Hepatocyte (in vitro differentiated cells): ENCODE results near the gene SDC3.

Source experiments
- EZH2 ChIP-seq: fragments of 200-600 bp; sonication (generic); IDR thresholded peaks from 2 replicates; pipeline ENCODE4 v1.6.1; 2016; ENCODE audit warnings: antibody characterized with exemption, mild to moderate bottlenecking, borderline replicate concordance
- EZH2phosphoT487 ChIP-seq: fragments of 200-600 bp; sonication (generic); IDR thresholded peaks from one replicate; pipeline ENCODE4 v1.6.1; 2018; ENCODE audit warnings: antibody characterized with exemption, mild to moderate bottlenecking, low read depth, moderate library complexity; ENCODE audit not compliant: unreplicated experiment, severe bottlenecking
- TF ChIP-seq, protein P1 (sequence below): fragments of 200-600 bp; sonication (generic); IDR thresholded peaks from 2 replicates; pipeline ENCODE4 v1.5.1; 2016; ENCODE audit warnings: antibody characterized with exemption, mild to moderate bottlenecking; ENCODE audit not compliant: poor library complexity

DNA sequence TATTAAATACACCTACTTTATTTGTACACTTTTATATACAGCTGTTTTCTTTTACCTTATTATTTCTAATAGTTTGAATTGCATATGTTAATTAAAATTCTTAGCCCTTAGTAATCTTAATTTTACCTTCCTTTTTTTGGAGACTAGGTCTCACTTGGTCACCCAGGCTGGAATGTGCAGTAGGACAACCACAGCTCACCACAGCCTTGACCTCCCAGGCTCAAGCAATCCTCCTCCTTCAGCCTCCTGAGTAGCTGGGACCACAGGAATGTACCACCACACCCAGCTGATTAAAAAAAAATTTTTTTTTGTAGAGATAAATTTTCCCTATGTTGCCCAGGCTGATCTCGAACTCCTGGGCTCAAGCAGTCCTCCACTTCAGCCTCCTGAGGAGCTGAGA is 15.0 kb upstream of the SDC3 start:
- TF ChIP-seq, protein P1, sequence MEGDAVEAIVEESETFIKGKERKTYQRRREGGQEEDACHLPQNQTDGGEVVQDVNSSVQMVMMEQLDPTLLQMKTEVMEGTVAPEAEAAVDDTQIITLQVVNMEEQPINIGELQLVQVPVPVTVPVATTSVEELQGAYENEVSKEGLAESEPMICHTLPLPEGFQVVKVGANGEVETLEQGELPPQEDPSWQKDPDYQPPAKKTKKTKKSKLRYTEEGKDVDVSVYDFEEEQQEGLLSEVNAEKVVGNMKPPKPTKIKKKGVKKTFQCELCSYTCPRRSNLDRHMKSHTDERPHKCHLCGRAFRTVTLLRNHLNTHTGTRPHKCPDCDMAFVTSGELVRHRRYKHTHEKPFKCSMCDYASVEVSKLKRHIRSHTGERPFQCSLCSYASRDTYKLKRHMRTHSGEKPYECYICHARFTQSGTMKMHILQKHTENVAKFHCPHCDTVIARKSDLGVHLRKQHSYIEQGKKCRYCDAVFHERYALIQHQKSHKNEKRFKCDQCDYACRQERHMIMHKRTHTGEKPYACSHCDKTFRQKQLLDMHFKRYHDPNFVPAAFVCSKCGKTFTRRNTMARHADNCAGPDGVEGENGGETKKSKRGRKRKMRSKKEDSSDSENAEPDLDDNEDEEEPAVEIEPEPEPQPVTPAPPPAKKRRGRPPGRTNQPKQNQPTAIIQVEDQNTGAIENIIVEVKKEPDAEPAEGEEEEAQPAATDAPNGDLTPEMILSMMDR: no peak
- no peak for TF ChIP-seq EZH2
- TF ChIP-seq EZH2phosphoT487: no peak
